K562 (cell line): ENCODE measurements around the gene MRPL42. TPM values are rescaled to one million over a fixed set of nuclear protein-coding genes. Genes with fewer than 3 reads are reported as not detected.

ENCODE experiments used
- ATAC-seq: fragments of 200-7000 bp; cut with Tn5 transposase; 3 replicates; pipeline ENCODE4 v1.9.1; 2020; ENCODE audit warnings: moderate library complexity
- BruUV-seq: library from RNA; stranded (reverse); fragments of 400-500 nt; replicated peaks from 2 replicates; lab custom pipeline; 2021; lab: Mats Ljungman, UMichigan
- CTCF ChIA-PET: fragments of 300-600 bp; formaldehyde crosslinking; extraction: SDS; loops from one replicate; lab custom pipeline; 2021; ENCODE audit warnings: low intra/inter-chr PET ratio; lab: Yijun Ruan, JAX
- POLR2A ChIA-PET: fragments of 300-600, 350-650 bp; sonication (Branson Sonifier 250); formaldehyde crosslinking; extraction: SDS; loops from one replicate; lab custom pipeline; 2021; ENCODE audit warnings: antibody characterized with exemption, inconsistent platforms; lab: Yijun Ruan, JAX
- DNase-seq, 4 experiments: peaks; one replicate each; pipeline versions ENCODE4 v3.0.0 to v3.0.0-alpha.2; 2011 to 2018; ENCODE audit warnings: low spot score in 3 of 4, mixed read lengths in 3 of 4; ENCODE audit errors: extremely low read depth in 1 of 4
- FAIRE-seq: peaks from 2 replicates; lab custom pipeline; 2011; peaks lifted over from hg19 to GRCh38; lab: Jason Lieb, UNC
- H2AFZ ChIP-seq: 2 replicates; pipeline ENCODE4 v1.6.0; 2011; ENCODE audit warnings: low read depth, low read length, control low read depth, inconsistent platforms
- H3K27ac ChIP-seq: fragments of 200-600 bp; 3 replicates; pipeline ENCODE4 v1.8.0; 2011; ENCODE audit warnings: low read depth, mild to moderate bottlenecking, control low read depth, inconsistent platforms, low read length, moderate library complexity, mixed read lengths; ENCODE audit errors: extremely low read depth
- H3K27me3 ChIP-seq, 2 experiments: fragments of 300-600 bp in 1 of 2; 2 replicates in 1 of 2; 3 replicates in 1 of 2; pipeline versions ENCODE4 v1.6.0 to v1.8.0; 2011; ENCODE audit warnings: inconsistent platforms in 2 of 2, low read length in 2 of 2, mild to moderate bottlenecking in 1 of 2, mixed read lengths in 1 of 2, moderate library complexity in 1 of 2; ENCODE audit not compliant: control insufficient read depth in 2 of 2, insufficient read depth in 2 of 2
- H3K36me3 ChIP-seq: fragments of 300-600 bp; 3 replicates; pipeline ENCODE4 v1.8.0; 2011; ENCODE audit warnings: mild to moderate bottlenecking, low read length, inconsistent platforms; ENCODE audit not compliant: control insufficient read depth, insufficient read depth
- H3K4me1 ChIP-seq, 2 experiments: fragments of 200-600 bp in 1 of 2; replicated peaks in 1 of 2; 2 replicates in 1 of 2; 3 replicates in 1 of 2; pipeline versions ENCODE4 v1.5.1 to v1.8.0; 2011; ENCODE audit warnings: inconsistent platforms in 2 of 2, low read length in 2 of 2, mild to moderate bottlenecking in 1 of 2, mixed read lengths in 1 of 2, moderate library complexity in 1 of 2; ENCODE audit not compliant: control insufficient read depth in 2 of 2, insufficient read depth in 2 of 2
- H3K4me2 ChIP-seq: 2 replicates; pipeline ENCODE4 v1.6.1; 2011; ENCODE audit warnings: low read length, control low read depth, inconsistent platforms, mixed read lengths; ENCODE audit not compliant: insufficient read depth
- H3K4me3 ChIP-seq: fragments of 200-600 bp; sonication (generic), shearing (Covaris generic); 2 replicates; pipeline ENCODE4 v1.5.1; 2016; ENCODE audit warnings: control low read depth, inconsistent platforms
- H3K79me2 ChIP-seq: fragments of 200-600 bp; 3 replicates; pipeline ENCODE4 v1.8.0; 2011; ENCODE audit warnings: low read length, inconsistent platforms; ENCODE audit not compliant: control insufficient read depth, insufficient read depth
- H3K9ac ChIP-seq, 2 experiments: 2 replicates each; pipeline versions ENCODE4 v1.6.0 to v1.6.1; 2011; ENCODE audit warnings: low read depth in 2 of 2, low read length in 2 of 2, control low read depth in 1 of 2, inconsistent platforms in 1 of 2, mild to moderate bottlenecking in 1 of 2, mixed read lengths in 1 of 2; ENCODE audit not compliant: insufficient read depth in 1 of 2
- H3K9me1 ChIP-seq: one replicate; pipeline ENCODE4 v1.6.0; 2011; ENCODE audit warnings: inconsistent platforms, mild to moderate bottlenecking, low read length, moderate library complexity; ENCODE audit not compliant: control insufficient read depth, insufficient read depth
- H3K9me3 ChIP-seq: replicated peaks from 2 replicates; pipeline ENCODE4 v1.5.1; 2011; ENCODE audit warnings: low read depth, low read length, inconsistent platforms; ENCODE audit not compliant: control insufficient read depth, insufficient read depth
- H4K20me1 ChIP-seq: replicated peaks from 2 replicates; pipeline ENCODE4 v1.6.1; 2011; ENCODE audit warnings: low read length, inconsistent platforms, mixed read lengths; ENCODE audit not compliant: control insufficient read depth, insufficient read depth
- ADNP ChIP-seq: fragments of 200-800 bp; sonication (Bioruptor generic); IDR thresholded peaks from 2 replicates; pipeline ENCODE4 v1.6.1; 2016; ENCODE audit warnings: missing genetic modification characterization, missing compliant biosample characterization
- C11orf30 ChIP-seq: fragments of 450-650 bp; IDR thresholded peaks from 2 replicates; pipeline ENCODE4 v1.6.1; 2016; ENCODE audit warnings: low read depth, mild to moderate bottlenecking
- KDM5B ChIP-seq: fragments of 200-600 bp; sonication (generic); IDR thresholded peaks from 2 replicates; pipeline ENCODE4 v1.6.1; 2012; ENCODE audit warnings: low read depth, mild to moderate bottlenecking, moderate library complexity, low read length, control low read depth, inconsistent platforms; ENCODE audit not compliant: insufficient replicate concordance
- MAFG ChIP-seq: fragments of 450-650 bp; conservative IDR thresholded peaks from 2 replicates; pipeline ENCODE4 v1.6.1; 2016; ENCODE audit warnings: missing genetic modification characterization, missing compliant biosample characterization
- NCOA4 ChIP-seq: fragments of 450-650 bp; IDR thresholded peaks from 2 replicates; pipeline ENCODE4 v1.6.1; 2018; ENCODE audit warnings: mild to moderate bottlenecking; ENCODE audit not compliant: partially characterized antibody
- PRPF4 ChIP-seq: fragments of 200-400 bp; formaldehyde crosslinking; IDR thresholded peaks from one replicate; pipeline ENCODE4 v1.6.1; 2017; ENCODE audit warnings: low read length, low read depth, mild to moderate bottlenecking; ENCODE audit not compliant: insufficient read depth, poor library complexity, severe bottlenecking
- SMAD4 ChIP-seq: fragments of 250-450 bp; sonication (Bioruptor Pico); conservative IDR thresholded peaks from 2 replicates; pipeline ENCODE4 v1.8.0; 2021; ENCODE audit warnings: inconsistent platforms, mild to moderate bottlenecking, moderate library complexity
- SP1 ChIP-seq: sonication (generic); formaldehyde crosslinking; IDR thresholded peaks from 2 replicates; pipeline ENCODE4 v1.8.1; 2022; ENCODE audit warnings: mild to moderate bottlenecking, missing genetic modification reagents
- STAG1 ChIP-seq: sonication (generic); formaldehyde crosslinking; IDR thresholded peaks from 2 replicates; pipeline ENCODE4 v1.5.0; 2020; ENCODE audit warnings: missing genetic modification reagents, borderline replicate concordance
- ZNF197 ChIP-seq: fragments of 200-800 bp; sonication (Bioruptor generic); IDR thresholded peaks from 2 replicates; pipeline ENCODE4 v1.6.1; 2016; ENCODE audit warnings: low read depth, missing genetic modification characterization, missing compliant biosample characterization
- ZNF316 ChIP-seq: fragments of 450-650 bp; IDR thresholded peaks from 2 replicates; pipeline ENCODE4 v1.6.1; 2016
- ZNF318 ChIP-seq, 2 experiments: fragments of 450-650 bp; IDR thresholded peaks; 2 replicates each; pipeline ENCODE4 v1.6.1; 2016; ENCODE audit warnings: mild to moderate bottlenecking in 2 of 2, borderline replicate concordance in 1 of 2, low read depth in 1 of 2, moderate library complexity in 1 of 2
- ZNF354B ChIP-seq: fragments of 250-450 bp; sonication (Bioruptor Pico); IDR thresholded peaks from 2 replicates; pipeline ENCODE4 v1.4.0; 2020
- ZNF444 ChIP-seq: fragments of 250-450 bp; sonication (Bioruptor Pico); IDR thresholded peaks from 2 replicates; pipeline ENCODE4 v1.4.0; 2020; ENCODE audit warnings: mild to moderate bottlenecking, moderate library complexity
- WGBS: fragments of 100-300 bp; shearing (Covaris generic); methylation state at CpG from one replicate; pipeline ENCODE4 v1.1.6; 2016; ENCODE audit warnings: low coverage, mixed read lengths; ENCODE audit not compliant: insufficient coverage; ENCODE audit errors: missing lambda C conversion rate; 5-methylcytosine and 5-hydroxymethylcytosine counted together
- in situ Hi-C: fragments of 300-500 bp; cut with MboI; formaldehyde crosslinking; loops from 4 replicates; pipeline ENCODE4 v1.15.0; 2018; ENCODE audit warnings: inconsistent platforms, mixed read lengths
- intact Hi-C: fragments of 100-400 bp; cut with micrococcal nuclease; formaldehyde crosslinking; loops from 2 replicates; pipeline ENCODE4 v1.14.2; 2022
- polyA plus RNA-seq, 8 experiments: library from polyadenylated mRNA; depleted of rRNA in 4 of 8; stranded (reverse) in 5 of 8; unstranded in 3 of 8; fragments of >200 nt; fragmentation: Nextera tagmentation in 2 of 8; fragmentation: Illumina TruSeq in 1 of 8; extraction: Ambion mirVana in 2 of 8; extraction: Trizol in 1 of 8; gene quantifications; 2 replicates each; pipeline versions ENCODE4 v1.2.1 to v1.2.3, GENCODE V29; 2011 to 2014; ENCODE audit warnings: inconsistent platforms in 1 of 8, missing spikeins in 1 of 8
- total RNA-seq, 7 experiments: library from RNA; depleted of rRNA in 6 of 7; stranded (reverse); fragments of >200 nt in 6 of 7; fragmentation: Illumina TruSeq in 2 of 7; extraction: Trizol in 2 of 7; gene quantifications; 2 replicates each; pipeline versions ENCODE4 v1.2.1 to v1.2.3, GENCODE V29; 2011 to 2021; ENCODE audit warnings: low replicate concordance in 1 of 7
- TF ChIP-seq, protein P1 (sequence below): fragments of 250-450 bp; sonication (Bioruptor Pico); IDR thresholded peaks from 2 replicates; pipeline ENCODE4 v1.4.0; 2020

MRPL42 gene
- total and polyA plus RNA-seq, 9 of the 15 experiments (the other 6 are each of a cell fraction or from before 2014, with no cell fraction given), result 104 to 806 (median 218) TPM

- no peak for FAIRE-seq
- TF ChIP-seq STAG1 (CRISPR knock-in tag) (no peak), ZNF197 (CRISPR knock-in tag) (no peak), C11orf30 (peak; percentile 31; the same call in 1 of the 2 replicates), ADNP (tag) (no peak), PRPF4 (no peak), KDM5B (no peak), SMAD4 (CRISPR knock-in tag) (no peak), SP1 (no peak), ZNF318 (IDR thresholded peaks at IDR 0.05; ENCODE audit: borderline replicate concordance in 1 of 2, low read depth in 1 of 2) (no peak), ZNF316 (peak; percentile 51; the same call in 1 of the 2 replicates), NCOA4 (no peak), ZNF354B (no peak), MAFG (tag) (no peak), ZNF444 (CRISPR knock-in tag) (no peak)
- TF ChIP-seq, protein P1, sequence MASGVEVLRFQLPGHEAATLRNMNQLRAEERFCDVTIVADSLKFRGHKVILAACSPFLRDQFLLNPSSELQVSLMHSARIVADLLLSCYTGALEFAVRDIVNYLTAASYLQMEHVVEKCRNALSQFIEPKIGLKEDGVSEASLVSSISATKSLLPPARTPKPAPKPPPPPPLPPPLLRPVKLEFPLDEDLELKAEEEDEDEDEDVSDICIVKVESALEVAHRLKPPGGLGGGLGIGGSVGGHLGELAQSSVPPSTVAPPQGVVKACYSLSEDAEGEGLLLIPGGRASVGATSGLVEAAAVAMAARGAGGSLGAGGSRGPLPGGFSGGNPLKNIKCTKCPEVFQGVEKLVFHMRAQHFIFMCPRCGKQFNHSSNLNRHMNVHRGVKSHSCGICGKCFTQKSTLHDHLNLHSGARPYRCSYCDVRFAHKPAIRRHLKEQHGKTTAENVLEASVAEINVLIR, result no peak
Observed at GRCh38 chr12:93430280-93430679, 37.0 kb upstream of the MRPL42 start.

More at GRCh38 chr12:93430280-93430679, 37.0 kb upstream of the MRPL42 start:
- peaks cover 19% of the 10 kb centered on the region for H4K20me1 ChIP-seq
- H3K36me3 ChIP-seq, result peaks cover 3% of the 10 kb centered on the region; the same call in 2 of the 3 replicates
- CTCF ChIA-PET, result no interaction called here
- BruUV-seq, result no TSS peak
- no peak overlapping the region for H3K4me3 ChIP-seq
- no peaks in the 10 kb centered on the region for H3K27me3 ChIP-seq
- H3K4me2 ChIP-seq, result no peak overlapping the region
- no peak overlapping the region for H2AFZ ChIP-seq
- no peaks in the 10 kb centered on the region for H3K9me1 ChIP-seq
- intact Hi-C loops (no loop called here), in situ Hi-C loops (no loop called here)
- H3K9ac ChIP-seq, result no peak overlapping the region
- POLR2A ChIA-PET, result interaction anchor here (1.0 to 2.9 kb wide), 2 partner anchors 7 to 276 kb away, joined by 3 to 16 read pairs; no protein-coding TSS in a partner anchor
- H3K9me3 ChIP-seq, result no peaks in the 10 kb centered on the region
- ATAC-seq (no peak), DNase-seq (no peak)
- H3K27ac ChIP-seq, result no peak overlapping the region
- H3K4me1 ChIP-seq, result peaks cover 5 to 7% of the 10 kb centered on the region in 2 experiments; a peak in 3 of 5 replicates
- WGBS, result 65% methylated on average over 4 of the region's 4 CpGs
- peaks cover 98% of the 10 kb centered on the region for H3K79me2 ChIP-seq
